D721Med (cell line): ENCODE measurements around the gene SFT2D3.

Source experiments
- DNase-seq: peaks from one replicate; pipeline ENCODE4 v3.0.0; 2011; ENCODE audit warnings: low spot score; ENCODE audit not compliant: insufficient read length
- FAIRE-seq: peaks from 2 replicates; lab custom pipeline; 2011; peaks lifted over from hg19 to GRCh38; lab: Jason Lieb, UNC
- CTCF ChIP-seq: IDR thresholded peaks from 2 replicates; pipeline ENCODE4 v1.5.1; 2012; ENCODE audit warnings: mild to moderate bottlenecking, control low read depth; ENCODE audit not compliant: insufficient read depth; ENCODE audit errors: missing control alignments

Gene SFT2D3

GRCh38 chr2:127655209-127656073 lies 45.9 kb upstream of the SFT2D3 start:
- TF ChIP-seq CTCF: no peak
- FAIRE-seq: no peak
- no peak for DNase-seq

GRCh38 chr2:127656569-127657231 lies 44.6 kb upstream of the SFT2D3 start:
- DNase-seq (no peak), FAIRE-seq (no peak)
- TF ChIP-seq CTCF: no peak

DNA sequence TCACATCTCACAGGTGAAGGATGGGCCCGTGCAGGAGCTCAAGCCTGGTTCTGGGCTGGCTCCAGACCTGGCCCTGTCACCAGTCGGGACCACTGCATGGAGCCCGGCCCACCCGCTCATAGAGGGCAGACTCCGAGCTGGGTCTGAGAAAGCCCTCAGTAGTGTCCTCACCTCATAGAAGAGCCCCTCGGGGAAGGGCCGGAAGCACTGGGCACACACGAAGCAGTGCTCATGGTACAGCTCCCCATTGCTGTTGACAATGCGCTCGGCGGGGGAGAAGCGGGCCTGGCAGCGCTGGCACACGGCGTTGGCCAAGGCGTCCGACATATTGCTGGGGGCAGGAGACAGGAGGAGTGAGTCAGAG lies 44.1 kb upstream of the SFT2D3 start:
- no peak for TF ChIP-seq CTCF
- DNase-seq: no peak
- FAIRE-seq: no peak

- no peak for TF ChIP-seq CTCF
- DNase-seq (no peak), FAIRE-seq (no peak)
Measured at GRCh38 chr2:127658146-127658545, 43.2 kb upstream of the SFT2D3 start.

DNA sequence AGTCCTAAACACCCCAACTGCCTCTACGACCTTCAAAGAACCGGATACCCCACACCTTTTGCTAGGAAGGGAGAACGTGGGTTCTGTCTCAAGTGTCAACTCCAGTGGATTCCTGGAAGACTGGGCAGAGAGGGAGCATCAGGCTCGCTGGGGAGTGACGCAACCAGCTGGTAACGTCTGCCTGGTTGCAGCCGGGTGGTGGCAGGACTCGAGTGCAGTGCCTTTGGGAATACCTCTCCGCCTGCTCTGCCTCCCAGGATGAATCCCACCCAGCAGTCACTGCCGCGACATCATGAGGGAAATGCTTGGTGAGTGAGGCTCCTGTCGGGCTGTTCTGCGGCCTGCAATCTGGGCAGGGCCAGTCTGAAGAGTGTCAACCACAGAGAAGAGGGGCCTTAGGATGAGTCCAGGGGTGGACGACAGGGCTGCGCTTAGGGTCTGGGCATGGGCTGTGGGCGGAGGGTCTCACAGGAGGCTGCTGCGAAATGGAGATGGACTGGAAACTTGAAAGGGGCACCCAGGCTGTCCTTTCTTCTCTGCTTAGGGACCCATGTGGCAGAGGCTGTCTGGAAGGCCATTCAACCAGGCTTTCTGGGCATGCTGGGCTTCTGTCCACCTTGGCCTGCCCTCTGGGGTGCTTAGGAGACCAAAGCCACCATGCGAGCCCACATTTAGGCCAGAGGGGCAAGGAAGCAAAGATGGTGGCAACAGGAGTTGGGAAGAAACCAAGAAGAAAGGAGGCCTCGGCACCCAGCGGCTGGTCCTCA lies 42.5 kb upstream of the SFT2D3 start:
- TF ChIP-seq CTCF: no peak
- DNase-seq (no peak), FAIRE-seq (no peak)

DNA sequence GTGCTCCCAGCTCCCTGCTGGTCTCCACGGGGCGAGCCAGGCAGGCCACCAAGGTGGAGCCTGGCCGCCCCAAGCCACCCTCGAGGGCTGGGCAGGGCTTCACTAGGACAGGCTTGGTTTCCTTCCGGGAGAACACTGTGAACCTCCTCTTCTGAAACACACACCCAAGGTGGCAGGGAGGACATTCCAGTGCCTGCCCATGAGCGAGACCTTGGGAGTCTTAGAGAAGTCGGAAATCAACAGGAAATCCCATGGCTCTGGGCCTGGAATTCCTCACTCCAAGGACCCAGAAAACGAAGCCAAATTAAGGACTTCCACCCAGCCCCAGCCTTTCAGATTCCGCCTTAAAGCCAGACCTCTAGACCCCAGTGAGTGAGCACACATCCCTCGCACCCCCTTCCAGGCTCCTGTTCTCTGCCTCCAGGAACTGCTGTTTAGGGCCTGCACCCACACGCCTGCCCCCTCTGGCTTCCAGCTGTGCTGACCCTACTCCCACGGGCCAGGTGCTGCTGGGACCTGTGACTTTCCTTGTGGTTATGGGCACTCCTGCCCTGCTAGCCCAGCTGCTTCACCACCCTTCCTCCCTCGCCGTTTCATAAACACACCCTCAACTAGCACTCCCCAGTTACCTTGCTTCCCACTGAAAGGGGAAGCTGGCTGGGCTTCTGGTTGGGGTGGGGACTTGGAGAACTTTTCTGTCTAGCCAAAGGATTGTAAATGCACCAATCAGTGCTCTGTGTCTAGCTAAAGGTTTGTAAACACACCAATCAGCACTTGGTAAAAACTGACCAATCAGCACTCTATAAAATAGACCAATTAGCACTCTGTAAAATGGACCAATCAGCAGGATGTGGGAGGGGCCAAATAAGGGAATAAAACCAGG lies 41.6 kb upstream of the SFT2D3 start:
- DNase-seq: no peak
- no peak for TF ChIP-seq CTCF
- FAIRE-seq: no peak
